H1 (cell line): ENCODE results near the gene ATP5F1E. TPM values are rescaled to one million over a fixed set of nuclear protein-coding genes. Genes with fewer than 3 reads are reported as not detected.

Experiments
- CTCF ChIA-PET: fragments of 300-600 bp; sonication (Branson Sonifier 250); formaldehyde crosslinking; loops from one replicate; lab custom pipeline; 2021; ENCODE audit not compliant: partially characterized antibody; lab: Charles Lee
- POLR2A ChIA-PET: fragments of 300-600 bp; sonication (Branson Sonifier 250); formaldehyde crosslinking; loops from one replicate; lab custom pipeline; 2021; ENCODE audit warnings: inconsistent platforms; ENCODE audit not compliant: partially characterized antibody; lab: Charles Lee
- DNase-seq, 2 experiments: peaks; one replicate each; pipeline versions ENCODE4 v3.0.0 to v3.0.0-alpha.2; 2010 to 2022; ENCODE audit warnings: low spot score in 2 of 2, low read depth in 1 of 2, mixed read lengths in 1 of 2
- FAIRE-seq: peaks from 2 replicates; lab custom pipeline; 2011; peaks lifted over from hg19 to GRCh38; lab: Jason Lieb, UNC
- H2AFZ ChIP-seq: 2 replicates; pipeline ENCODE4 v1.8.1; 2012; ENCODE audit warnings: low read length, inconsistent platforms
- H2AK5ac ChIP-seq: 2 replicates; pipeline ENCODE4 v1.6.1; 2013; ENCODE audit warnings: low read depth, low read length
- H2BK120ac ChIP-seq: replicated peaks from 2 replicates; pipeline ENCODE3; 2013; ENCODE audit warnings: low read depth, low read length, inconsistent platforms
- H2BK12ac ChIP-seq: 2 replicates; pipeline ENCODE4 v1.6.1; 2013; ENCODE audit warnings: low read depth, low read length
- H2BK15ac ChIP-seq: 2 replicates; pipeline ENCODE4 v1.6.1; 2013; ENCODE audit warnings: low read length
- H2BK20ac ChIP-seq: 2 replicates; pipeline ENCODE4 v1.6.1; 2013; ENCODE audit warnings: low read length
- H2BK5ac ChIP-seq: 2 replicates; pipeline ENCODE4 v1.6.1; 2013; ENCODE audit warnings: low read depth, low read length
- H3K14ac ChIP-seq: 2 replicates; pipeline ENCODE4 v1.6.1; 2013; ENCODE audit warnings: inconsistent platforms; ENCODE audit not compliant: insufficient read length
- H3K18ac ChIP-seq: 2 replicates; pipeline ENCODE4 v1.6.1; 2013; ENCODE audit warnings: low read length; ENCODE audit errors: extremely low read depth
- H3K23ac ChIP-seq: 2 replicates; pipeline ENCODE4 v1.6.1; 2013; ENCODE audit warnings: inconsistent platforms; ENCODE audit not compliant: insufficient read length
- H3K23me2 ChIP-seq: 2 replicates; pipeline ENCODE4 v1.6.1; 2013; ENCODE audit warnings: low read depth, low read length
- H3K27ac ChIP-seq: 2 replicates; pipeline ENCODE4 v1.6.1; 2011; ENCODE audit warnings: low read depth, low read length, inconsistent platforms
- H3K27me3 ChIP-seq, 4 experiments: replicated peaks in 1 of 4; 1 replicate in 1 of 4; 2 replicates in 3 of 4; pipeline versions ENCODE4 v1.6.1 to v1.8.1; 2011 to 2013; ENCODE audit warnings: low read length in 3 of 4, mild to moderate bottlenecking in 3 of 4, inconsistent platforms in 2 of 4, mixed read lengths in 2 of 4, moderate library complexity in 1 of 4; ENCODE audit not compliant: control insufficient read depth in 3 of 4, insufficient read depth in 3 of 4; ENCODE audit errors: extremely low read depth in 1 of 4
- H3K36me3 ChIP-seq, 4 experiments: 2 replicates each; pipeline versions ENCODE4 v1.6.1 to v1.8.1; 2011 to 2013; ENCODE audit warnings: mild to moderate bottlenecking in 4 of 4, low read length in 3 of 4, moderate library complexity in 2 of 4, control low read depth in 1 of 4, inconsistent platforms in 1 of 4; ENCODE audit not compliant: insufficient read depth in 4 of 4, control insufficient read depth in 2 of 4
- H3K4ac ChIP-seq: replicated peaks from 2 replicates; pipeline ENCODE3; 2013; ENCODE audit warnings: low read length, low read depth, mixed read lengths, inconsistent platforms; ENCODE audit not compliant: insufficient read length
- H3K4me1 ChIP-seq, 4 experiments: replicated peaks in 1 of 4; 1 replicate in 1 of 4; 2 replicates in 3 of 4; pipeline versions ENCODE4 v1.6.1 to v1.8.1; 2011 to 2013; ENCODE audit warnings: low read length in 3 of 4, inconsistent platforms in 2 of 4, mixed read lengths in 1 of 4; ENCODE audit not compliant: insufficient read depth in 4 of 4, control insufficient read depth in 3 of 4
- H3K4me2 ChIP-seq, 2 experiments: 2 replicates each; pipeline versions ENCODE4 v1.6.1 to v1.8.1; 2011 to 2013; ENCODE audit warnings: low read depth in 2 of 2, low read length in 2 of 2, control low read depth in 1 of 2, inconsistent platforms in 1 of 2, mild to moderate bottlenecking in 1 of 2; ENCODE audit not compliant: insufficient read depth in 1 of 2
- H3K4me3 ChIP-seq, 4 experiments: fragments of 200-600, 300-600 bp in 1 of 4; sonication (generic), shearing (Covaris generic), sonication (Bioruptor Twin) in 1 of 4; 2 replicates each; pipeline versions ENCODE4 v1.5.1 to v1.8.1; 2011 to 2016; ENCODE audit warnings: low read length in 4 of 4, low read depth in 3 of 4, control low read depth in 2 of 4, inconsistent platforms in 2 of 4, mild to moderate bottlenecking in 2 of 4, mixed read lengths in 1 of 4, moderate library complexity in 1 of 4; ENCODE audit not compliant: insufficient read depth in 2 of 4; ENCODE audit errors: extremely low read depth in 1 of 4
- H3K56ac ChIP-seq: replicated peaks from 2 replicates; pipeline ENCODE3; 2013; ENCODE audit warnings: low read depth, mild to moderate bottlenecking, mixed read lengths, low read length, inconsistent platforms; ENCODE audit not compliant: insufficient read length
- H3K79me1 ChIP-seq: 2 replicates; pipeline ENCODE4 v1.6.1; 2013; ENCODE audit warnings: low read depth, low read length, control low read depth
- H3K79me2 ChIP-seq, 2 experiments: 2 replicates each; pipeline versions ENCODE4 v1.6.1 to v1.8.1; 2012 to 2013; ENCODE audit warnings: low read length in 2 of 2, mild to moderate bottlenecking in 2 of 2, inconsistent platforms in 1 of 2; ENCODE audit not compliant: insufficient read depth in 2 of 2, control insufficient read depth in 1 of 2
- H3K9ac ChIP-seq, 4 experiments: replicated peaks in 1 of 4; 1 replicate in 1 of 4; 2 replicates in 3 of 4; pipeline versions ENCODE4 v1.6.1 to v1.8.1; 2011 to 2013; ENCODE audit warnings: low read depth in 3 of 4, low read length in 3 of 4, control low read depth in 2 of 4, mild to moderate bottlenecking in 2 of 4, moderate library complexity in 2 of 4, inconsistent platforms in 1 of 4; ENCODE audit errors: extremely low read depth in 1 of 4
- H3K9me3 ChIP-seq, 2 experiments: 2 replicates each; pipeline versions ENCODE4 v1.6.1 to v1.8.1; 2012 to 2013; ENCODE audit warnings: mild to moderate bottlenecking in 2 of 2, moderate library complexity in 2 of 2, control low read depth in 1 of 2, inconsistent platforms in 1 of 2, low read depth in 1 of 2, low read length in 1 of 2, mixed read lengths in 1 of 2; ENCODE audit not compliant: insufficient read depth in 2 of 2
- H4K20me1 ChIP-seq, 2 experiments: replicated peaks in 1 of 2; 2 replicates each; pipeline versions ENCODE3 to v1.8.1; 2011 to 2013; ENCODE audit warnings: inconsistent platforms in 2 of 2, low read length in 2 of 2, mild to moderate bottlenecking in 1 of 2; ENCODE audit not compliant: insufficient read depth in 2 of 2, control insufficient read depth in 1 of 2
- H4K5ac ChIP-seq: 2 replicates; pipeline ENCODE4 v1.6.1; 2013; ENCODE audit warnings: low read length, low read depth, mixed read lengths, inconsistent platforms; ENCODE audit not compliant: insufficient read length
- H4K8ac ChIP-seq: 2 replicates; pipeline ENCODE4 v1.8.0; 2013; ENCODE audit warnings: mild to moderate bottlenecking, moderate library complexity, low read length, inconsistent platforms; ENCODE audit not compliant: insufficient read depth; ENCODE audit errors: extremely low read depth
- H4K91ac ChIP-seq: replicated peaks from 2 replicates; pipeline ENCODE3; 2013; ENCODE audit warnings: low read length, mixed read lengths, inconsistent platforms; ENCODE audit not compliant: insufficient read length
- CBX8 ChIP-seq: fragments of 300-800, 300-1000 bp; sonication (generic); IDR thresholded peaks from 2 replicates; pipeline ENCODE4 v1.7.1; 2016; ENCODE audit warnings: low read depth, low read length, borderline replicate concordance
- FOSL1 ChIP-seq: IDR thresholded peaks from 2 replicates; pipeline ENCODE4 v1.6.1; 2011; ENCODE audit warnings: mild to moderate bottlenecking, low read depth, low read length, moderate library complexity; ENCODE audit not compliant: insufficient read depth
- GTF2F1 ChIP-seq: IDR thresholded peaks from 2 replicates; pipeline ENCODE4 v1.6.1; 2012; ENCODE audit warnings: low read depth, low read length, improper control_type of control experiment, borderline replicate concordance
- JUN ChIP-seq: IDR thresholded peaks from 2 replicates; pipeline ENCODE4 v1.6.1; 2011; ENCODE audit warnings: low read depth, mild to moderate bottlenecking, improper control_type of control experiment, low read length
- KDM1A ChIP-seq: fragments of 200-600, 300-600 bp; sonication (generic); IDR thresholded peaks from 2 replicates; pipeline ENCODE4 v1.7.1; 2016; ENCODE audit warnings: mild to moderate bottlenecking, low read length, borderline replicate concordance
- NANOG ChIP-seq: IDR thresholded peaks from 2 replicates; pipeline ENCODE4 v1.6.1; 2011; ENCODE audit warnings: low read length, low read depth, mild to moderate bottlenecking, inconsistent platforms; ENCODE audit not compliant: insufficient read depth, poor library complexity, severe bottlenecking
- PHF8 ChIP-seq: fragments of 200-600 bp; sonication (generic); conservative IDR thresholded peaks from 2 replicates; pipeline ENCODE4 v1.7.1; 2012; ENCODE audit warnings: low read depth, mild to moderate bottlenecking, inconsistent platforms, low read length, moderate library complexity
- POLR2A ChIP-seq, 2 experiments: IDR thresholded peaks; 1 replicate in 1 of 2; 2 replicates in 1 of 2; pipeline ENCODE4 v1.6.1; 2011; ENCODE audit warnings: low read depth in 2 of 2, low read length in 2 of 2, mild to moderate bottlenecking in 2 of 2; ENCODE audit errors: control extremely low read depth in 1 of 2
- POLR2AphosphoS5 ChIP-seq: IDR thresholded peaks from 2 replicates; pipeline ENCODE4 v1.6.1; 2011; ENCODE audit warnings: low read depth, low read length
- POU5F1 ChIP-seq: IDR thresholded peaks from 2 replicates; pipeline ENCODE4 v1.6.1; 2011; ENCODE audit warnings: low read depth, mild to moderate bottlenecking, low read length, moderate library complexity
- RBBP5 ChIP-seq: IDR thresholded peaks from 2 replicates; pipeline ENCODE4 v1.7.1; 2012; ENCODE audit warnings: low read depth, mild to moderate bottlenecking, inconsistent platforms, low read length, moderate library complexity, borderline replicate concordance
- TEAD4 ChIP-seq: IDR thresholded peaks from 2 replicates; pipeline ENCODE4 v1.6.1; 2012; ENCODE audit warnings: low read depth, low read length, inconsistent platforms, mixed read lengths
- USF2 ChIP-seq: IDR thresholded peaks from 2 replicates; pipeline ENCODE4 v1.6.1; 2011; ENCODE audit warnings: low read length, improper control_type of control experiment
- ZNF274 ChIP-seq: IDR thresholded peaks from 2 replicates; pipeline ENCODE4 v1.7.0; 2012; ENCODE audit warnings: low read length, borderline replicate concordance; ENCODE audit errors: extremely low read depth
- WGBS, 2 experiments: shearing (Covaris generic) in 1 of 2; methylation state at CpG; one replicate each; pipeline versions ENCODE4 v1.1.6 to v1.1.7; 2013 to 2015; ENCODE audit warnings: low lambda C conversion rate in 2 of 2, mixed read lengths in 2 of 2, inconsistent platforms in 1 of 2, low coverage in 1 of 2, missing lambda C conversion rate in 1 of 2; ENCODE audit not compliant: insufficient replicate concordance in 2 of 2, insufficient coverage in 1 of 2, insufficient read length in 1 of 2; ENCODE audit errors: extremely low coverage in 1 of 2, missing lambda C conversion rate in 1 of 2; 5-methylcytosine and 5-hydroxymethylcytosine counted together
- polyA plus RNA-seq, 7 experiments: library from polyadenylated mRNA; depleted of rRNA in 3 of 7; stranded (reverse) in 5 of 7; unstranded in 2 of 7; fragments of >200 nt in 5 of 7; fragments of 200-250 nt in 2 of 7; gene quantifications; 1 replicate in 5 of 7; 2 replicates in 1 of 7; 4 replicates in 1 of 7; pipeline versions ENCODE4 v1.2.1 to v1.2.3, GENCODE V29; 2011 to 2013; ENCODE audit warnings: missing spikeins in 2 of 7, mixed read lengths in 2 of 7
- total RNA-seq: library from RNA; stranded (reverse); fragmentation: NEBNext Ultra II Directional; extraction: Animal tissue kit (Norgen Biotek cat#: 25700); gene quantifications from 2 replicates; pipeline ENCODE4 v1.2.1, GENCODE V29; 2021

ATP5F1E gene
- total and polyA plus RNA-seq, 2 of the 8 experiments (the other 6 are each of a cell fraction or from before 2014, with no cell fraction given) = 15.7 to 47.8 TPM

GRCh38 chr20:59037386-59037785 lies 5.3 kb upstream of the ATP5F1E start:
- no peaks in the 10 kb centered on the region for H3K27me3 ChIP-seq
- H2BK20ac ChIP-seq = no peak overlapping the region
- no peak for DNase-seq
- H4K20me1 ChIP-seq = peaks cover 0 to 2% of the 10 kb centered on the region in 2 experiments
- no peak overlapping the region for H3K23ac ChIP-seq
- no peak overlapping the region for H4K5ac ChIP-seq
- 95% methylated on average over 12 of the region's 12 CpGs; no CpG with 5 or more reads in 1 of the 2 experiments for WGBS, 2 experiments
- H3K4me1 ChIP-seq = no peaks in the 10 kb centered on the region
- H3K4me3 ChIP-seq = no peak overlapping the region
- H2AK5ac ChIP-seq = no peak overlapping the region
- H4K8ac ChIP-seq = no peak overlapping the region
- H4K91ac ChIP-seq = no peak overlapping the region
- H3K9me3 ChIP-seq = no peaks in the 10 kb centered on the region; a peak in 1 of 4 replicates
- no peak overlapping the region for H3K56ac ChIP-seq
- no peak overlapping the region for H3K27ac ChIP-seq
- H3K14ac ChIP-seq = no peak overlapping the region
- no peak overlapping the region for H3K18ac ChIP-seq
- no peak overlapping the region for H2BK15ac ChIP-seq
- H2AFZ ChIP-seq = no peak overlapping the region
- H2BK12ac ChIP-seq = no peak overlapping the region
- no peak overlapping the region for H2BK5ac ChIP-seq
- no peak overlapping the region for H3K4me2 ChIP-seq
- peaks cover 11 to 35% of the 10 kb centered on the region in 2 experiments; a peak in 3 of 4 replicates for H3K79me2 ChIP-seq
- peaks cover 0 to 29% (median 7%) of the 10 kb centered on the region in 4 experiments; a peak in 4 of 8 replicates for H3K36me3 ChIP-seq
- no peak overlapping the region for H3K4ac ChIP-seq
- no peaks in the 10 kb centered on the region; the same call in 1 of the 2 replicates for H3K79me1 ChIP-seq
- CTCF ChIA-PET = no interaction called here
- no peak for FAIRE-seq
- no peak overlapping the region for H2BK120ac ChIP-seq
- POLR2A ChIA-PET = no interaction called here
- H3K9ac ChIP-seq = no peak overlapping the region
- H3K23me2 ChIP-seq = 0 out of 2 replicates have a peak, but pooled peaks cover 2% of the 10 kb centered on the region
- TF ChIP-seq FOSL1 = no peak
- TF ChIP-seq USF2 = no peak
- TF ChIP-seq TEAD4 = no peak
- TF ChIP-seq POLR2A (IDR thresholded peaks at IDR 0.05; ENCODE audit: control extremely low read depth in 1 of 2, low read depth in 2 of 2, low read length in 2 of 2) = no peak
- TF ChIP-seq POU5F1 = no peak
- no peak for TF ChIP-seq GTF2F1
- TF ChIP-seq JUN = no peak
- TF ChIP-seq NANOG = no peak
- TF ChIP-seq ZNF274 = no peak
- TF ChIP-seq PHF8 = no peak
- no peak for TF ChIP-seq POLR2AphosphoS5
- no peak for TF ChIP-seq RBBP5
- TF ChIP-seq CBX8 = no peak
- TF ChIP-seq KDM1A = no peak
